Naive thymus-derived CD4-positive, alpha-beta T cell (primary cell): ENCODE measurements around the gene MSTN. TPM values are rescaled to one million over a fixed set of nuclear protein-coding genes. Genes with fewer than 3 reads are reported as not detected.

Experiments used
- ATAC-seq: fragments of 150-1000 bp; cut with Tn5 transposase; 2 replicates; pipeline ENCODE4 v1.10.0; 2021; ENCODE audit warnings: mild to moderate bottlenecking, moderate library complexity
- CTCF ChIA-PET: fragments of 350-600 bp; sonication (Branson Sonifier 250); formaldehyde crosslinking; loops from one replicate; lab custom pipeline; 2021; ENCODE audit warnings: antibody characterized with exemption; lab: Charles Lee
- POLR2A ChIA-PET: fragments of 350-600 bp; sonication (Branson Sonifier 250); formaldehyde crosslinking; loops from one replicate; lab custom pipeline; 2021; ENCODE audit warnings: antibody characterized with exemption, inconsistent platforms; lab: Charles Lee
- DNase-seq, 9 donors: peaks; one replicate each; pipeline versions ENCODE4 v3.0.0 to v3.0.0-alpha.2; 2020 to 2022; ENCODE audit warnings: mixed read lengths in 1 of 9
- H3K27ac ChIP-seq: one replicate; pipeline ENCODE4 v1.7.0; 2013; ENCODE audit warnings: mild to moderate bottlenecking, low read depth, low read length, moderate library complexity
- H3K27me3 ChIP-seq, 2 donors: one replicate each; pipeline ENCODE4 v1.7.0; 2013; ENCODE audit warnings: low read length in 2 of 2, mild to moderate bottlenecking in 2 of 2, moderate library complexity in 2 of 2; ENCODE audit not compliant: control insufficient read depth in 2 of 2, insufficient read depth in 2 of 2
- H3K36me3 ChIP-seq, 3 experiments: 1 replicate in 2 of 3; 2 replicates in 1 of 3; pipeline ENCODE4 v1.7.0; 2013; ENCODE audit warnings: low read length in 3 of 3, mild to moderate bottlenecking in 3 of 3, moderate library complexity in 1 of 3; ENCODE audit not compliant: insufficient read depth in 3 of 3, control insufficient read depth in 2 of 3
- H3K4me1 ChIP-seq, 2 donors: one replicate each; pipeline ENCODE4 v1.7.0; 2013; ENCODE audit warnings: low read length in 2 of 2, mild to moderate bottlenecking in 2 of 2, moderate library complexity in 1 of 2; ENCODE audit not compliant: control insufficient read depth in 2 of 2, insufficient read depth in 2 of 2
- H3K4me3 ChIP-seq: 2 replicates; pipeline ENCODE4 v1.7.0; 2013; ENCODE audit warnings: mild to moderate bottlenecking, low read length
- H3K9me3 ChIP-seq, 3 experiments: 1 replicate in 2 of 3; 2 replicates in 1 of 3; pipeline ENCODE4 v1.7.0; 2013; ENCODE audit warnings: low read length in 3 of 3; ENCODE audit not compliant: control insufficient read depth in 2 of 3
- H3K27ac Mint-ChIP-seq, 9 donors: one replicate each; pipeline ENCODE4 v1.8.0; 2020 to 2022; ENCODE audit warnings: mixed read lengths in 9 of 9, mild to moderate bottlenecking in 8 of 9, moderate library complexity in 5 of 9, inconsistent platforms in 2 of 9
- H3K27me3 Mint-ChIP-seq, 5 donors: one replicate each; pipeline ENCODE4 v1.8.0; 2021 to 2022; ENCODE audit warnings: mixed read lengths in 5 of 5, mild to moderate bottlenecking in 1 of 5
- H3K36me3 Mint-ChIP-seq, 5 donors: one replicate each; pipeline ENCODE4 v1.8.0; 2020 to 2022; ENCODE audit warnings: mixed read lengths in 5 of 5, mild to moderate bottlenecking in 3 of 5, inconsistent platforms in 1 of 5
- H3K4me1 Mint-ChIP-seq, 7 donors: one replicate each; pipeline ENCODE4 v1.8.0; 2020 to 2022; ENCODE audit warnings: mixed read lengths in 7 of 7, mild to moderate bottlenecking in 3 of 7, inconsistent platforms in 1 of 7
- H3K4me3 Mint-ChIP-seq, 10 donors: one replicate each; pipeline ENCODE4 v1.8.0; 2020 to 2022; ENCODE audit warnings: mild to moderate bottlenecking in 10 of 10, mixed read lengths in 10 of 10, moderate library complexity in 6 of 10, inconsistent platforms in 2 of 10
- H3K9me3 Mint-ChIP-seq, 11 donors: one replicate each; pipeline ENCODE4 v1.8.0; 2020 to 2022; ENCODE audit warnings: mixed read lengths in 11 of 11, mild to moderate bottlenecking in 4 of 11, inconsistent platforms in 1 of 11, moderate library complexity in 1 of 11
- intact Hi-C, 2 donors: fragments of 100-400 bp; cut with micrococcal nuclease; formaldehyde crosslinking; loops; one replicate each; pipeline ENCODE4 v1.15.1; 2023
- polyA plus RNA-seq, 2 donors: library from polyadenylated mRNA; unstranded; fragments of 300-500 nt; fragmentation: Illumina TruSeq; gene quantifications; one replicate each; pipeline ENCODE4 v1.2.3, GENCODE V29; 2021
- total RNA-seq, 6 experiments: library from RNA in 5 of 6; stranded (reverse) in 5 of 6; gene quantifications; 1 replicate in 5 of 6; 2 replicates in 1 of 6; pipeline ENCODE4 v1.2.3 and lab custom pipeline; 2021 to 2026

The MSTN gene
- total and polyA plus RNA-seq, 7 experiments from 2014 or later, result 0.10 to 0.29 (median 0.19) TPM; not detected in 4

DNA sequence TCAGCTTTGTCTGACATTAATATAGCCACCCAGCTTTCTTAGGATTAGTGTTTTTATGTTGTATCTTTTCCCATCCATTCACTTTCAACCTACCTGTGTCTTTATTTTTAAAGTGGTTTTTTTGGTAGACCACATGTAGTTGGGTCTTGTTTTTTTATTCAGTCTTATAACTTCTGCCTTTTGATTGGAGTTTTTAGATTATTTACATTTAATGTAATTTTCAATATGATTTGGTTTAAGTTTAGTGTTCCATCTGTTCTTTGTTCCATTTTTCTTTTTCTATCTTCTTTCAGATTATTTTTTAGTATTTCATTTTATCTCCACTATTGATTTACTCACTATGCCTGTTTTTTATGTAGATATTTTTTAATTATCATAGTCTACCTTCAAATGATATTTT, 13.1 kb upstream of the MSTN start:
- Mint-ChIP-seq H3K36me3 (peaks cover 0 to 4% (median 0%) of the 10 kb centered on the region in 5 donors), H3K27me3 (peaks cover 0 to 29% (median 11%) of the 10 kb centered on the region in 5 donors), H3K4me3 (no peak overlapping the region), H3K4me1 (no peaks in the 10 kb centered on the region), H3K9me3 (peaks cover 0 to 11% (median 0%) of the 10 kb centered on the region in 11 donors), H3K27ac (no peak overlapping the region)
- H3K27ac ChIP-seq, result no peak overlapping the region
- no peaks in the 10 kb centered on the region for H3K9me3 ChIP-seq
- no peaks in the 10 kb centered on the region for H3K4me1 ChIP-seq
- no peak for DNase-seq
- intact Hi-C loops, result loop anchor here in 1 of 2 donors (10.0 kb wide), 1 partner anchor 631 kb away; the partner anchor contains the start of gene WDR75
- H3K27me3 ChIP-seq, result no peaks in the 10 kb centered on the region
- ATAC-seq, result no peak
- POLR2A ChIA-PET, result no interaction called here
- CTCF ChIA-PET, result no interaction called here
- H3K36me3 ChIP-seq, result no peaks in the 10 kb centered on the region
- H3K4me3 ChIP-seq, result no peak overlapping the region

DNA sequence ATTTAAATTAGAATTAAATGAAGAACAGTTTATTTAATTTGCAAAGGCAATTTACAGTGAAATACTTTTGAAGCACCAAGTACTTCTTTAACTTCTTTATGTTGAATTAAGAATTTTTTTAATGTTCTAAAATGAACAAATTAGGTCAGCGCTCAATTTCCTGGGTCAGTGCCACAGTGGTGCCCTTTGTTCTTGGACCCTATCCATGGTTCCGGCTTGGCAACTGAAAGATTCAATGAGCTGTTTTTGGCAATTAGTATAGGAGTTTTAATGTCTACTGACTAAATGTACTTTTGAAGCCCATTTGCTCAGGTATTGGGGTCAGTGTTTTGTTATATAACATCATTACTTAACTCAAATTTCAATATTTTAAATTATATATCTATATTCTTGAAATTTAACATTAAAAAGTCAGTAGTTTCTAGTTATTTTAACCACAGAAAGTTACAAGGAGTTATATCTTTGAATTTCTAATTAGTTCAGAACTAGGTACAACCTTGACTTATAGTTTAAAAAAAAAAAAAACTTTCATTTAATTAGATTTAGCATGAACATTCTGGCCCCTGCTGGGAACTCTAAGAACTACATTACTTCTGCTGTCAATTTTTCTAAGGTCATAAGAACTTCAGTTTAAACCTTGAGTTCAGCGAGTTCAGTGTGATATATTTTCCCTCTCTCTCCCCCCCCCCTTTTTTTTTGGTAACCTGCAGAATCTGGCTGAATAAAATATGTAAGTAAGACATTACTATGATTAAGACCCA, 7.6 kb upstream of the MSTN start:
- peak in 6 of 9 donors; percentile 20 to 50 (median 32) for DNase-seq
- CTCF ChIA-PET, result interaction anchor here (0.9 kb wide), 1 partner anchor 320 kb away, joined by 6 read pairs; no protein-coding TSS in a partner anchor
- Histone ChIP-seq H3K36me3 (no peaks in the 10 kb centered on the region), H3K4me1 (no peaks in the 10 kb centered on the region), H3K27me3 (no peaks in the 10 kb centered on the region), H3K9me3 (no peaks in the 10 kb centered on the region), H3K4me3 (no peak overlapping the region), H3K27ac (no peak overlapping the region)
- Mint-ChIP-seq H3K4me3 (no peak overlapping the region), H3K9me3 (no peaks in the 10 kb centered on the region), H3K27ac (no peak overlapping the region), H3K36me3 (no peaks in the 10 kb centered on the region), H3K27me3 (peaks cover 0 to 8% (median 0%) of the 10 kb centered on the region in 5 donors), H3K4me1 (no peaks in the 10 kb centered on the region)
- POLR2A ChIA-PET, result no interaction called here
- peak; percentile 64 for ATAC-seq
- intact Hi-C loops, result loop anchor here (1.0 to 10.0 kb wide), 6 partner anchors 271 to 625 kb away; partner anchors contain the start of genes ASNSD1 (in 2 of the 2) and WDR75 (in 1 of the 2)

DNA sequence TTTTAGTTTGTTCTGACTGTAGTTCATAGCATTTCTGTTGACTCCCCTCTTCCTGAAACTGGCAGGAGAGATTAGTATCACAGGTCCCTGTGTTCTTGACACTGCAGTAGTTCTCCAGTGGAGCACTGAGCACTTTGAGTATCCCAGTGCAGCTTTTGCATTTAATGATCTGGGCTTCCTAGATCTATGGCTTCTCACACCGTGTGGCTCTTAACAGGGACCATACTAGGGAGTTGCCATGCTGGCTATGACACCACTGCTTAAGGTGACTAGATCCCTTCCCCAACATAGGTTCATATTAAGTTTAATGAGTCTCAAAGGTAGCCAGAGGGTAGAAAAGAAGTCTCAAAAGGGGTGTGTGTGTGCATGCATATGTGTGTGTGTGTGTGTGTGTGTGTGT, 6.2 kb upstream of the MSTN start:
- intact Hi-C loops, result no loop called here
- ATAC-seq (no peak), DNase-seq (no peak)
- H3K36me3 ChIP-seq, result no peaks in the 10 kb centered on the region
- POLR2A ChIA-PET, result no interaction called here
- no peaks in the 10 kb centered on the region for H3K36me3 Mint-ChIP-seq
- H3K27ac ChIP-seq, result no peak overlapping the region
- peaks cover 0 to 8% (median 0%) of the 10 kb centered on the region in 5 donors for H3K27me3 Mint-ChIP-seq
- H3K4me3 Mint-ChIP-seq, result no peak overlapping the region
- CTCF ChIA-PET, result interaction anchor here (1.0 kb wide), 1 partner anchor 409 kb away, joined by 3 read pairs; no protein-coding TSS in a partner anchor
- no peaks in the 10 kb centered on the region for H3K9me3 Mint-ChIP-seq
- no peak overlapping the region for H3K27ac Mint-ChIP-seq
- H3K9me3 ChIP-seq, result no peaks in the 10 kb centered on the region
- H3K4me3 ChIP-seq, result no peak overlapping the region
- H3K4me1 Mint-ChIP-seq, result no peaks in the 10 kb centered on the region
- H3K27me3 ChIP-seq, result no peaks in the 10 kb centered on the region
- no peaks in the 10 kb centered on the region for H3K4me1 ChIP-seq

DNA sequence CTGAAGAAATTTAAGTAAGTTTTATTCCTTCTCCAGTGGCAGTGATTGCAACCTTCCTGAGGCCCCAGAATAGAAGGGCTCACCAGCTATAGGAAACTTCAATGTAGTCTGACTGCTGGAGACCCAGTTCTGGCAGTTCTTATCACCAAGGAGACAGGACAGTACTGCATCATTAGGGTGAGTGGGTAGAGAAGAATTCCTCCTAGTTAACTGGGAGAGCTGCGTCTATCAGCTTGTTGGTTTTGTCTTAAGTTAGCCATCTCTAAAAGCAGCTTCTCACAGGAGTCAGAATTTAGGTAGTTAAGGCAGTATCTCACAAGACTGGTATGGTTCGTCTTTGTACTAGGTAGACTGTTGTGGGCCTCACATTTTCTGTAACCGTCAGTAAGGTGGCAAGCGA, 3.3 kb upstream of the MSTN start:
- H3K27me3 ChIP-seq, result no peaks in the 10 kb centered on the region
- H3K36me3 ChIP-seq, result no peaks in the 10 kb centered on the region
- Mint-ChIP-seq H3K4me1 (no peaks in the 10 kb centered on the region), H3K9me3 (no peaks in the 10 kb centered on the region), H3K27ac (no peak overlapping the region), H3K36me3 (no peaks in the 10 kb centered on the region), H3K4me3 (no peak overlapping the region), H3K27me3 (peaks cover 0 to 16% (median 0%) of the 10 kb centered on the region in 5 donors)
- intact Hi-C loops, result no loop called here
- POLR2A ChIA-PET, result no interaction called here
- DNase-seq (no peak), ATAC-seq (no peak)
- H3K4me3 ChIP-seq, result no peak overlapping the region
- H3K4me1 ChIP-seq, result no peaks in the 10 kb centered on the region
- CTCF ChIA-PET, result interaction anchor here (0.6 kb wide), 1 partner anchor 23 kb away, joined by 3 read pairs; no protein-coding TSS in a partner anchor
- no peaks in the 10 kb centered on the region for H3K9me3 ChIP-seq
- no peak overlapping the region for H3K27ac ChIP-seq

DNA sequence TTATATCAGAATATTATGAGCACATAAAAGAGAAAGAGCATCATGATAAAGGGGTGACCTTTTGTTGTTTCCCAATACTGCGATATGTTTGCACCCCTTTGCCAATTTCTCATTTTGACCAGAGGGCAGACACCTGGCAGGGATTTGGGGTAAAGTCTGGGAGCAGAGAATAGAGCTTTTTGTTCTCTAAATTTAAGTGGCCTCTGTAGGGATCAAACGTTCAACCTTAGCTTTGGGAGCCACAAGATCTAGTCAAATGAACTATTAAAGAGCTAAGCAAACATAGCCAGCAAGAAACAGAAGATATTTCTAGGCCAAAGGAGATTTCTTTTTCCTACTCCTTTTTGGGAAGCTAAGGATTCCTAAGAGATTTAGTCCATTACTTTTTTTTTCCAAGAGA, 1.1 kb upstream of the MSTN start:
- DNase-seq (no peak), ATAC-seq (no peak)
- Histone ChIP-seq H3K4me1 (no peaks in the 10 kb centered on the region), H3K27ac (no peak overlapping the region), H3K9me3 (no peaks in the 10 kb centered on the region), H3K36me3 (no peaks in the 10 kb centered on the region), H3K27me3 (no peaks in the 10 kb centered on the region), H3K4me3 (no peak overlapping the region)
- Mint-ChIP-seq H3K27me3 (peaks cover 0 to 16% (median 0%) of the 10 kb centered on the region in 5 donors), H3K4me1 (no peaks in the 10 kb centered on the region), H3K4me3 (no peak overlapping the region), H3K36me3 (no peaks in the 10 kb centered on the region), H3K9me3 (no peaks in the 10 kb centered on the region), H3K27ac (no peak overlapping the region)
- intact Hi-C loops, result no loop called here
- POLR2A ChIA-PET, result no interaction called here
- CTCF ChIA-PET, result no interaction called here

DNA sequence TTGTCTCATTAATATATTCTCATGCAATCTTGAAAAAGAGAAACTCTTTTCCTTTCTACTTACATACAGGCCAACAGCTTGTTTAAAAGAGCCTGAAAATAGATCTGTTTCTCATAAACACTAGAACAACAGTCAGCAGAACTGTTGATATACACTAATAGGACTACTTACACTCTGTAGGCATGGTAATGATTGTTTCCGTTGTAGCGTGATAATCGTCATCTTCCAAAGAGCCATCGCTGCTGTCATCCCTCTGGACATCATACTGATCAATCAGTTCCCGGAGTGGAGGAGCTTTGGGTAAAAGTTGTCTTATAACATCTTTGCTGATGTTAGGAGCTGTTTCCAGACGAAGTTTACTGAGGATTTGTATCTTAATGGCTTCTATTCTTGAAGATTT, 476 bp downstream of the MSTN start:
- Histone ChIP-seq H3K4me3 (no peak overlapping the region), H3K27ac (no peak overlapping the region), H3K9me3 (no peaks in the 10 kb centered on the region), H3K36me3 (no peaks in the 10 kb centered on the region), H3K27me3 (no peaks in the 10 kb centered on the region), H3K4me1 (no peaks in the 10 kb centered on the region)
- no peak overlapping the region for H3K4me3 Mint-ChIP-seq
- H3K27ac Mint-ChIP-seq, result no peak overlapping the region
- no peaks in the 10 kb centered on the region for H3K9me3 Mint-ChIP-seq
- POLR2A ChIA-PET, result no interaction called here
- CTCF ChIA-PET, result no interaction called here
- no peaks in the 10 kb centered on the region for H3K36me3 Mint-ChIP-seq
- peaks cover 0 to 18% (median 0%) of the 10 kb centered on the region in 5 donors for H3K27me3 Mint-ChIP-seq
- ATAC-seq, result no peak
- H3K4me1 Mint-ChIP-seq, result no peaks in the 10 kb centered on the region
- no peak for DNase-seq
- intact Hi-C loops, result no loop called here

DNA sequence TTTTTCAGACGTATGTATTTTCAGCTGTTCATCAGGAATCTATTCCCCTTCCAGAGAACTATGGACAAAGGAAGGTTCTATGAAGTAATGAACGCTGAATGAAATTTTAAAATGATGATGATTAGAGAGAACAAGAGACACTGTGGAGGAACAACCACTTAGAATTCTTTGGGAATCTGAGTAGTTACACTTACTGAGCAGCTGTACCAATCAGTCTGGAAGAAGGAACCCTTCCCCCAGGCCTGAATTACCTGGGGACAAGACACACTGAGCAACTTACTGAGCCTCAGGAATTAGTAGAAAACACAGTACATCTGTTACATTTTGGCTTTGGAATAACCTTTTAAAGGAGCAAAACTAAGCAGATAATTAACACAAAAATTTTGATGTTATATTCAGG, 1.9 kb downstream of the MSTN start:
- intact Hi-C loops, result no loop called here
- no peak for ATAC-seq

More for the DNA sequence above, 1.9 kb downstream of the MSTN start:
- ChIA-PET CTCF (no interaction called here), POLR2A (no interaction called here)
- Mint-ChIP-seq H3K4me3 (no peak overlapping the region), H3K36me3 (no peaks in the 10 kb centered on the region), H3K9me3 (no peaks in the 10 kb centered on the region), H3K27me3 (peaks cover 0 to 18% (median 0%) of the 10 kb centered on the region in 5 donors), H3K27ac (no peak overlapping the region), H3K4me1 (no peaks in the 10 kb centered on the region)
- no peak for DNase-seq
- H3K4me3 ChIP-seq, result no peak overlapping the region
- no peaks in the 10 kb centered on the region for H3K36me3 ChIP-seq
- H3K27ac ChIP-seq, result no peak overlapping the region
- H3K9me3 ChIP-seq, result no peaks in the 10 kb centered on the region
- H3K4me1 ChIP-seq, result no peaks in the 10 kb centered on the region
- no peaks in the 10 kb centered on the region for H3K27me3 ChIP-seq
